HG02870 (cell line): Measurements from ENCODE around the gene CHKB.
"Not testable (repeated sequence)": the region's sequence is repeated elsewhere in the genome, so short reads cannot be mapped to it uniquely, and the experiment has no call there.

Source experiments
- ATAC-seq: cut with Tn5 transposase; IDR thresholded peaks from one replicate; pipeline ENCODE4 v1.9.1; 2021; ENCODE audit warnings: mild to moderate bottlenecking, moderate library complexity; ENCODE audit not compliant: unreplicated experiment

The CHKB gene

DNA sequence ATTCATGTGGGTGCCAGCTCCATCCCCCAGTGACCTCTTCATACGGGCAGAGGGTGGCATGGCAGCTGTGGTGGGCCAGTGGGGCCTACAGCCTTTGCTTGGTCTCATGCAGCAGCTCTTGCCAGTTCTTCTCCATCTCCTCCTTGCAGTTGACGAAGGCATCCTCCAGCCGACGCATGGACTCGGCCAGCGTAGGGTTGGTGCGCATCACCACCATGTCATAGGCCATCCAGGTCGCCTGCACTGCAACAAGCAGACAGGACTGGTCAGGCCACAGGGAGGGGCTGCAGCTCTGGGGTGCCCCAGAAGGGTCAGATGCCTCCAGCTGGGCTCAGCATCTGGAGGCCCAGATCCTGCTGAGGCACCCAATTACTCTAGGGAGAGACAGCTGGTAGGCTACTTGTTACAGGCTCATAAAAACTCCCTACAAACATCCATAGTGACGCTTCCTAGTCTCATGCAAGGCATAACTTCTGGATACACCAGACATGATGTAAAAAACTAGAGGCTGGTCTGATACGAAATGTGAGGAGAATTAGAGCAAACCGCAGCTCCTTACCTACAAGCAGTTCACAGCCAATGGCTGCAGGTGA lies 31.4 kb downstream of the CHKB start:
- ATAC-seq, result no peak

DNA sequence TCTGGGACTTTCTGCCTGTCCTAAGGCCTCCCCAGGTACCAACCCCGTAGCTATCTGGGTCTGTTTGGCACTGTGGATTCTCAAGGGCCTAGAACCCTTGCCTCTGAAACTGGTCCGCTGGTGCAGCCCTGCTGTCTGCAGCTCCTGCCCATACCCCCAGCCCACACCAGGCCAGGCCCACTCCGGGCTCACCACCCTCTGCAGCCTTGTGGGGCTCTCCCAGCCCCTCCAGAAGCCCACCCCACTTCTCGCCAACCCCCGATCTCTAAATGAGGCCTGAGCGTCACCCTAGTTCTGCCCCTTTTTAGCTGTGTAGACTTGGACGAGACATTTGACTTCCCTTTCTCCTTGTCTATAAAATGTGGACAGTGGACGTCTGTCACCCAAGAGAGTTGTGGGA lies 32.3 kb downstream of the CHKB start:
- no peak for ATAC-seq

DNA sequence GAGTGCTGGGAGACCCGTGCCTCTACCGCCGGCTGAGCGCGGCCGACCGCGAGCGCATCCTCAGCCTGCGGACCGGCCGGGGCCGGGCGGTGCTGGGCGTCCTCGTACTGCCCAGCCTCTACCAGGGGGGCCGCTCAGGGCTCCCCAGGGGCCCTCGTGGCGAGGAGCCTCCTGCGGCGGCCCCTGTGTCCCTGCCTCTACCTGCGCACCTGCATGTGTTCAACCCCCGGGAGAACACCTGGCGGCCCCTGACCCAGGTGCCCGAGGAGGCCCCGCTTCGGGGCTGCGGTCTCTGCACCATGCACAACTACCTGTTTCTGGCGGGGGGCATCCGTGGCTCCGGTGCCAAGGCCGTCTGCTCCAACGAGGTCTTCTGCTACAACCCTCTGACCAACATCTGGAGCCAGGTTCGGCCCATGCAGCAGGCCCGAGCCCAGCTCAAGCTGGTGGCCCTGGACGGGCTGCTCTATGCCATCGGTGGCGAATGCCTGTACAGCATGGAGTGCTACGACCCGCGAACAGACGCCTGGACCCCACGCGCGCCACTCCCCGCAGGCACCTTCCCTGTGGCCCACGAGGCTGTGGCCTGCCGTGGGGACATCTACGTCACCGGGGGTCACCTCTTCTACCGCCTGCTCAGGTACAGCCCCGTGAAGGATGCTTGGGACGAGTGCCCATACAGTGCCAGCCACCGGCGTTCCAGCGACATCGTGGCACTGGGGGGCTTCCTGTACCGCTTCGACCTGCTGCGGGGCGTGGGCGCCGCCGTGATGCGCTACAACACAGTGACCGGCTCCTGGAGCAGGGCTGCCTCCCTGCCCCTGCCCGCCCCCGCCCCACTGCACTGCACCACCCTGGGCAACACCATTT lies 33.5 kb downstream of the CHKB start:
- no peak for ATAC-seq

GRCh38 chr22:50548040-50548920 lies 34.4 kb downstream of the CHKB start:
- no peak for ATAC-seq

DNA sequence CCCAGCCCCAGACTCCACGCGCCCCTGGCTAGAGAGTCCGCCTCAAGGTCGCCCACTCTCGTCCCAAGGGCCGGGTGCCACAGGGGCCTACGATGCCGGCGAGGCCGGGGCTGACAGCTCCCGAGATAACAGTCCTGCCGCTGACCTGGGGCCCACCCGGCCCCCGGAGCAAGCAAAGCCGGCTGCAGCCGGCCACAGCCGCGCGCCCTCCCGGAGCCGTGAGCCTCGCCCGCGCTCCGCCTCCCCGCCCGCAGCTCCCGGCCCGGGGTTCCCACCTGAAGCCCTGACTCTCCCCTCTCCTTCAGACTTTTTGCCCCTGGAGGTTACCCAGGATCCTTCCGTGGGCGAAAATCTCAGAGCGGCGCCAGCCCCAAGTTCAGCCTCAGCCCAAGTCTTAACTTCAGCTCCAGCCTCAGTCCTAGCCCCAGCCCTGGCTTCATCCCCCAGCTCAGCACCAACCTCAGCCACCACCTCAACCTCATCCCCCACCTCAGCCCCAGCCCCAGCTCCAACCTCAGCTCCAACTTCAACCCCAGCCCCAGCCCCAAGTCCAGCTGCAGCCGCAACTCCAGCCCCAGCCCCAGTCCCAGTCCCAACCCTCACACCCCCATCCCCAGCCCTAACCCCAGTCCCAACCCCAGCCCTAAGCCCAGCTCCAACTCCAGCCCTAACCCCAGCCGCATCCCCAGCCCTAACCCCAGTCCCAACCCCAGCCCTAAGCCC lies 35.2 kb downstream of the CHKB start:
- ATAC-seq, result no peak

DNA sequence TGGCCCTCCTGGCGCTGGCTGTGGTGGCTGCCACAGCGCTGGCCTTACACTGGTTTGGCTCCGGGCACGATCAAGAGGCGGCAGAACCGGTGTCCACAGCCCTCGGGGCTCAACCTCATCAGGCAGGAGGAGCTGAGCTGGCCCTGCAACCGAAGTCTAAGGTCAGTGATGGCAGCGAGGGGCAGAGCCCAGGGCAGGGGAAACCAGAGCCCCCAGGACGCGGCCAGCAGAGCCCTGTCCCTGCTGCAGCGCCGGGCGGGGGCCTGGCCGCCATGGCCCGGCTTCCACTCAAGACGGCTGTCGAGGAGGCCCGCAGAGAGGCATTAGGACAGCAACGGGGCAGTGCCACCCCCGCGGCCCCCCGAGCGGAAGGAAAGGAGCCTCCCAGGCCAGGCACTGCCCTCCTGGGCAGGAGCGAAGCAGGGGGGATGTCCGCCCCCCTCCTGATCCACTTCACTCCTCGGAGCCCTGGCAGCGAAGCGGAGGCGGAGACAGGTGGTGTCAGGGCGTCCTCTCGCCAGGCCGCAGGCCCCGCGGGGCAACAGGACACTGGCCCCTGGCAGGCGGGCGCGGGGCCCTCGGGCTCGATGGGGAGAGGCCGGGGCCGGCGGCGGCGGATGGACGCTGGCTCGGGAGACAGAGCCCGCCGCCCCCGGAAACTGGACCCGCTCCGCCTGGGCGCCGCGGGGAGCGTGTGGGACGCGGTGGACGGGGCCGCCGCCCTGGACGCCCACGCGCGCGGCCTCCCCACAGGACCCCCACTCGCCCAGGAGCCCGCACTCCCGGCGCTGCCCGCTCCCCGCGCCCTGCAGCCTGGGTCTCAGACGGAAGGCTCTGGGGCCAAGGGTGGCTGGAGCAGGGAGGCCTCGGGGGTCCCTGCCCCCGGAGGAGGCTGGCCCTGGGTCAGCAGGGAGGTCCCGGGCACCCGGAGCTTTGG lies 36.1 kb downstream of the CHKB start:
- no peak for ATAC-seq

DNA sequence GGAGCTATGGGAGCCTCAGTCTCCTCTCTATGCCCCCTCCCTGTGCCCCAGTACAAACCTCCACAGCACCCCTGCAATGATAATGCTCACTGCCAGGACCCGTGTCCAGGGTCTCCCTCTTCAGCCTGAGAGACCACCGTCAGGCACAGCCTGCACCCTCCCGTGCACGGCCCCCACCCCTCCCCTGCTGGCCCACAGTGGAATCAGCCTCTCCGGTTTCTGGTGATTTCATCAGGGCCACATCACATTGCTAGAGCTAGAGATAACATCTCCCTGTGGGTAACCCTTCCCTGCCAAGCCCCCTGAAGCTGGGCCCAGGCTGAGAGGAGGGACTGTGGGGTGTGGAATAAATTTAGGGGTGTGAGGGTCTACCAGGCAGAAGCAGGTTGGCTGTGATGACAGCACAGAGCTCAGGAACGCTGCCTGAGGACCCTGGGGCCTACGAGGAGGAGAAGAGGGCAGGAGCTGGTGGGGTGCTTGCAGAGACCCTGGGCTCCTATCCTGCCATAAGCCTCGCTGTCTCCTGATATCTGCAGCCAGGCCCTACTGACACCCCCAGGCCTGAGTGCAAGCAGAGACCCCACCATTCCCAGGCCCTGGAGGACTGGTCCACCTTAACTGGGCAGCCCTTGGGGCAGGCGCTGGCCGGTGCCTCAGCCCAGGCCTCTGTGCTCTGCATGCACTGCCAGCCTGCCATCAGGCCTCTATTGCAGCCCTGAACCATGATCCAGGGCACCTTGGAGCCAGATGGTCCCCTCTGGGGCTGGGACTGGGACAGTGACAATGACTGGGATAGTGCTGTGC lies 36.9 kb downstream of the CHKB start, which contains the start of gene KLHDC7B:
Gene KLHDC7B, plus strand, starts transcription at position 378 of the 804 bp plus-strand sequence. Its CDS starts 345 bp downstream, at position 723.
- ATAC-seq, result no peak

- ATAC-seq, result no peak
These were observed 37.8 kb downstream of the CHKB start for GRCh38 chr22:50544746-50545253.

- no peak for ATAC-seq
These were observed 38.4 kb downstream of the CHKB start for GRCh38 chr22:50544078-50544745.

DNA sequence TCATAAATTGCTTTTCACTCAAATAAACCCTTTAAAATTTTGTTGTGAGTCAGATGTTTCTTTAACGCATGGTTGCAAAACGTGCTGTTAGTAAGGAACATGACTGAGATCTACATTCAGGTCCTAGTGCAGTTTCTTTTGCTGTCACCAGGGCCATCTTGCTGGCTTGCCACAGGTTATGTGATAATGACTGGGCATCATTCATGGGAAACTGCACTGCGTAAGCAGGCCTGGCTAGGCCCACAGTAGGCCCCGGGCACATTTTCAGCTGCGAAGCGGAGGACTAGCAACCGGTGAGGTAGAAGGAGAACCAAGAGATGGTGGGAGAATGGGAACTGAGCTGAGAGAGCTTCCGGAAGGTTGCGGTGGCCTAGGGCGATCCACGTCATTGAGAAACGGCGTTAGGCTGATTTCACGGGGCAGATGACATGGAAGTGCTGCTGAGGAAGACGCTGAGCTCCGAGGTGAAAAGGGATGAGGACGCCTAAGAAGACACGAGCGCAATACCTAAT lies 40.2 kb downstream of the CHKB start:
- ATAC-seq, result no peak

GRCh38 chr22:50541667-50542026 lies 41.0 kb downstream of the CHKB start:
- ATAC-seq, result not testable (repeated sequence)

GRCh38 chr22:50540381-50540780 lies 42.3 kb downstream of the CHKB start:
- ATAC-seq, result no peak

GRCh38 chr22:50537765-50538164 lies 44.9 kb downstream of the CHKB start:
- ATAC-seq, result no peak

GRCh38 chr22:50536226-50536625 lies 46.4 kb downstream of the CHKB start:
- ATAC-seq, result no peak

- ATAC-seq, result no peak
These were observed 47.5 kb downstream of the CHKB start for GRCh38 chr22:50535113-50535512.

- ATAC-seq, result not testable (repeated sequence)
These were observed 48.6 kb downstream of the CHKB start for GRCh38 chr22:50533856-50534711.
